OCI-LY1 (cell line): Measurements from ENCODE around the gene ATAD5.

ENCODE experiments used
- H2AFZ ChIP-seq: fragments of 200-600 bp; sonication (generic), shearing (Covaris generic); 2 replicates; pipeline ENCODE4 v1.6.0; 2014; ENCODE audit warnings: antibody characterized with exemption, mild to moderate bottlenecking, low read length
- H3F3A ChIP-seq: fragments of 200-600 bp; sonication (generic), shearing (Covaris generic); 2 replicates; pipeline ENCODE4 v1.6.0; 2014; ENCODE audit warnings: mild to moderate bottlenecking, antibody characterized with exemption, low read length, moderate library complexity; ENCODE audit not compliant: insufficient read depth
- H3K27ac ChIP-seq: fragments of 200-600 bp; sonication (generic); 2 replicates; pipeline ENCODE4 v1.5.1; 2014; ENCODE audit warnings: low read length, mixed run types, mild to moderate bottlenecking, low read depth; ENCODE audit not compliant: poor library complexity, severe bottlenecking
- H3K27me3 ChIP-seq: fragments of 200-600 bp; sonication (generic); 2 replicates; pipeline ENCODE4 v1.6.0; 2014; ENCODE audit warnings: antibody characterized with exemption, mild to moderate bottlenecking, low read length, moderate library complexity; ENCODE audit not compliant: insufficient read depth
- H3K36me3 ChIP-seq: fragments of 200-600 bp; sonication (generic); 2 replicates; pipeline ENCODE4 v1.6.1; 2014; ENCODE audit warnings: mild to moderate bottlenecking, antibody characterized with exemption, low read length, moderate library complexity, mixed read lengths; ENCODE audit not compliant: insufficient read depth
- H3K4me1 ChIP-seq: fragments of 200-600 bp; sonication (generic); 2 replicates; pipeline ENCODE4 v1.5.1; 2014; ENCODE audit warnings: mild to moderate bottlenecking, low read length, moderate library complexity; ENCODE audit not compliant: insufficient read depth, severe bottlenecking
- H3K4me2 ChIP-seq: fragments of 200-600 bp; sonication (generic), shearing (Covaris generic); 2 replicates; pipeline ENCODE4 v1.6.1; 2014; ENCODE audit warnings: low read length
- H3K4me3 ChIP-seq: fragments of 200-600 bp; sonication (generic); 2 replicates; pipeline ENCODE4 v1.5.1; 2014; ENCODE audit warnings: low read length, low read depth, mild to moderate bottlenecking, mixed read lengths; ENCODE audit not compliant: poor library complexity, severe bottlenecking
- H3K79me2 ChIP-seq: fragments of 200-600 bp; shearing (Covaris generic); 2 replicates; pipeline ENCODE4 v1.6.1; 2016; ENCODE audit warnings: mixed run types, low read length, mixed read lengths; ENCODE audit not compliant: insufficient read depth
- H3K9ac ChIP-seq: fragments of 200-600 bp; sonication (generic), shearing (Covaris generic); 2 replicates; pipeline ENCODE4 v1.6.1; 2014; ENCODE audit warnings: mild to moderate bottlenecking, low read length, mixed read lengths
- H3K9me2 ChIP-seq: fragments of 200-600 bp; sonication (generic), shearing (Covaris generic); 2 replicates; pipeline ENCODE4 v1.6.1; 2014; ENCODE audit warnings: low read depth, mild to moderate bottlenecking, low read length, mixed read lengths
- H3K9me3 ChIP-seq: fragments of 200-600 bp; shearing (Covaris generic); 2 replicates; pipeline ENCODE4 v1.6.1; 2014; ENCODE audit warnings: low read length, mixed read lengths
- H4K20me1 ChIP-seq: fragments of 200-600 bp; sonication (generic), shearing (Covaris generic); 2 replicates; pipeline ENCODE4 v1.6.0; 2016; ENCODE audit warnings: mild to moderate bottlenecking, low read length; ENCODE audit not compliant: insufficient read depth
- EZH2 ChIP-seq: fragments of 200-600 bp; sonication (generic), shearing (Covaris generic); IDR thresholded peaks from 2 replicates; pipeline ENCODE4 v1.8.0; 2017; ENCODE audit warnings: borderline replicate concordance, mixed run types, mild to moderate bottlenecking, antibody characterized with exemption, low read length, moderate library complexity, mixed read lengths
- TF ChIP-seq, protein P1 (sequence below): fragments of 200-600 bp; sonication (generic), shearing (Covaris generic); IDR thresholded peaks from 2 replicates; pipeline ENCODE4 v1.5.1; 2017; ENCODE audit warnings: mild to moderate bottlenecking, antibody characterized with exemption, low read length, moderate library complexity, mixed read lengths

ATAD5 gene

DNA sequence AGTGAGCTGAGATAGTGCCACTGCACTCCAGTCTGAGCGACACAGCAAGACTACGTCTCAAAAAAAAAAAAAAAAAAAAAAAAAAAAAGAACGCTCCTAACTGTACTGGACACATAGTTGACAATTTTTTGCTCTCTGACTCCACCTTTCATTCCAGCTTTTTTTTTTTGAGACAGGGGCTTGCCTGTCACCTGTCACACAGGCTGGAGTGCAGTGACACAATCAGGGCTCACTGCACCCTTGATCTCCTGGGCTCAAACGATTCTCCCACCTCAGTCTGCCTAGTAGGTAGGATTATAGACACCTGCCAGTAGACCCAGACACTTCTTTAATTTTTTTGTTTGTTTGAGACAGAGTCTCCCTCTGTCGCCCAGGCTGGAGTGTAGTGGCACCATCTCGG, 4.7 kb upstream of the ATAD5 start:
- TF ChIP-seq, protein P1, sequence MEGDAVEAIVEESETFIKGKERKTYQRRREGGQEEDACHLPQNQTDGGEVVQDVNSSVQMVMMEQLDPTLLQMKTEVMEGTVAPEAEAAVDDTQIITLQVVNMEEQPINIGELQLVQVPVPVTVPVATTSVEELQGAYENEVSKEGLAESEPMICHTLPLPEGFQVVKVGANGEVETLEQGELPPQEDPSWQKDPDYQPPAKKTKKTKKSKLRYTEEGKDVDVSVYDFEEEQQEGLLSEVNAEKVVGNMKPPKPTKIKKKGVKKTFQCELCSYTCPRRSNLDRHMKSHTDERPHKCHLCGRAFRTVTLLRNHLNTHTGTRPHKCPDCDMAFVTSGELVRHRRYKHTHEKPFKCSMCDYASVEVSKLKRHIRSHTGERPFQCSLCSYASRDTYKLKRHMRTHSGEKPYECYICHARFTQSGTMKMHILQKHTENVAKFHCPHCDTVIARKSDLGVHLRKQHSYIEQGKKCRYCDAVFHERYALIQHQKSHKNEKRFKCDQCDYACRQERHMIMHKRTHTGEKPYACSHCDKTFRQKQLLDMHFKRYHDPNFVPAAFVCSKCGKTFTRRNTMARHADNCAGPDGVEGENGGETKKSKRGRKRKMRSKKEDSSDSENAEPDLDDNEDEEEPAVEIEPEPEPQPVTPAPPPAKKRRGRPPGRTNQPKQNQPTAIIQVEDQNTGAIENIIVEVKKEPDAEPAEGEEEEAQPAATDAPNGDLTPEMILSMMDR, result no peak
- TF ChIP-seq EZH2, result no peak
- H3K79me2 ChIP-seq, result peaks cover 25% of the 10 kb centered on the region
- H3K9me2 ChIP-seq, result no peaks in the 10 kb centered on the region
- no peak overlapping the region for H3K9ac ChIP-seq
- no peaks in the 10 kb centered on the region; the same call in 1 of the 2 replicates for H3K36me3 ChIP-seq
- H3K4me1 ChIP-seq, result peaks cover 31% of the 10 kb centered on the region
- no peak overlapping the region for H3K4me3 ChIP-seq
- no peak overlapping the region for H2AFZ ChIP-seq
- no peak overlapping the region for H3K27ac ChIP-seq
- no peak overlapping the region for H3K4me2 ChIP-seq
- H4K20me1 ChIP-seq, result no peaks in the 10 kb centered on the region
- no peaks in the 10 kb centered on the region for H3K9me3 ChIP-seq
- no peaks in the 10 kb centered on the region for H3K27me3 ChIP-seq
- H3F3A ChIP-seq, result no peaks in the 10 kb centered on the region

DNA sequence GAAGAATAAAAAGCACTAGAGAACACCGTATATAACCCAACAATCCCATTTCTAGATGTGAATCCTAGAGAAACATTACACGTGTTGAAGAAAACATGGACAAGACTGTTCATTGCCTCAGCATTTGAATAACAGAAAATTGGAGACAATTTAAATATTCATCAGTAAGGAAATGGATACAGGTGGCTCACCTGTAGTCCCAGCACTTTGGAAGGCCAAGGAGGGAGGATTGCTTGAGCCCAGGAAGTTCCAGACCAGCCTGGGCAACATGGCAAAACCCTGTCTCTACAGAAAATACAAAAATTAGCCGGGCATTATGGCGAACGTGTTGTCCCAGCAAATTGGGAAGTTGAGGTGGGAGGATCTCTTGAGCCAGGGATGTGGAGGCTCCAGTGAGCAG, 2.7 kb upstream of the ATAD5 start:
- peaks cover under 1% of the 10 kb centered on the region; the same call in 1 of the 2 replicates for H3K36me3 ChIP-seq
- no peak overlapping the region for H2AFZ ChIP-seq
- H3K4me3 ChIP-seq, result no peak overlapping the region
- H3K9me3 ChIP-seq, result no peaks in the 10 kb centered on the region
- H3K4me1 ChIP-seq, result peaks cover 32% of the 10 kb centered on the region
- H3K27ac ChIP-seq, result no peak overlapping the region
- peaks cover 24% of the 10 kb centered on the region for H3K79me2 ChIP-seq
- H4K20me1 ChIP-seq, result no peaks in the 10 kb centered on the region
- H3K9me2 ChIP-seq, result no peaks in the 10 kb centered on the region
- TF ChIP-seq, protein P1, result no peak
- TF ChIP-seq EZH2, result no peak
- no peak overlapping the region for H3K9ac ChIP-seq
- no peaks in the 10 kb centered on the region for H3F3A ChIP-seq
- no peaks in the 10 kb centered on the region for H3K27me3 ChIP-seq
- no peak overlapping the region for H3K4me2 ChIP-seq

DNA sequence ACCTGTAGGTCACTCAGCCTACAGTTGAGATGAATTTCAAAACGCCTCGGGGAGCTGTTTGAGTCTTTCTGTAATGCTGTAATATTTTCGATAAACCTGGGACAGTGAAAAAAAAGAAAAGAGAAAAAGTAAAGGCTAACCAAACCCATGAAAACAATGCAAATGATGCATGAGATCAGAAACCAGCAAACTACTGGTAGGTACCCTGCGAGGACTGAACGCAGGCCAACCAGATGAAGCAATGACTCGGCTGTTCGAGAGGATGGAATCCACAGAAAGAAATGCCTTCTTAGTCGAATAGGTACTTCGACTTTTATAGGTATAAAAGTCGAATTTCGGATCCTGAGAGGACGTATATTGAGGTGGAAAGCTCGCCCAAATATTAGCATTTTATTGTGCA, 509 bp upstream of the ATAD5 start:
- no peak for TF ChIP-seq EZH2
- TF ChIP-seq, protein P1, result no peak
- Histone ChIP-seq H3K27me3 (no peaks in the 10 kb centered on the region), H3K9me3 (no peaks in the 10 kb centered on the region), H3K4me1 (peaks cover 20% of the 10 kb centered on the region), H3K27ac (peak overlapping the region; percentile 63), H3F3A (no peaks in the 10 kb centered on the region), H3K79me2 (peaks cover 36% of the 10 kb centered on the region), H4K20me1 (no peaks in the 10 kb centered on the region), H3K4me2 (peak overlapping the region; percentile 88), H3K36me3 (peaks cover 21% of the 10 kb centered on the region), H3K9ac (peak overlapping the region; percentile 96), H2AFZ (peak overlapping the region; percentile 97), H3K4me3 (peak overlapping the region; percentile 89), H3K9me2 (no peaks in the 10 kb centered on the region)
